Lower lobe of right lung (tissue), 2 donors: Measurements from ENCODE around the gene GPS2. TPM values are rescaled to one million over a fixed set of nuclear protein-coding genes. Genes with fewer than 3 reads are reported as not detected.

ENCODE experiments used
- ATAC-seq, 2 donors: fragments of 200-7000 bp; cut with Tn5 transposase; one replicate each; pipeline ENCODE4 v1.9.1; 2020 to 2022; ENCODE audit warnings: mild to moderate bottlenecking in 2 of 2, moderate library complexity in 2 of 2
- DNase-seq: peaks from one replicate; pipeline ENCODE4 v3.0.0-alpha.2; 2020
- H3K27ac ChIP-seq: fragments of 200-600 bp; one replicate; pipeline ENCODE4 v1.8.0; 2022
- H3K27me3 ChIP-seq: fragments of 200-600 bp; one replicate; pipeline ENCODE4 v1.8.0; 2022; ENCODE audit warnings: low read depth
- H3K36me3 ChIP-seq: fragments of 200-600 bp; one replicate; pipeline ENCODE4 v1.8.0; 2022; ENCODE audit warnings: mild to moderate bottlenecking
- H3K4me1 ChIP-seq: fragments of 200-600 bp; one replicate; pipeline ENCODE4 v1.8.0; 2022
- H3K4me3 ChIP-seq: fragments of 200-600 bp; one replicate; pipeline ENCODE4 v1.8.0; 2022; ENCODE audit warnings: mild to moderate bottlenecking
- H3K9me3 ChIP-seq: fragments of 200-600 bp; one replicate; pipeline ENCODE4 v1.8.0; 2022
- intact Hi-C: fragments of 100-400 bp; cut with DNase I; formaldehyde crosslinking; loops from one replicate; pipeline ENCODE4 v1.11.0; 2022
- total RNA-seq: library from RNA; stranded (reverse); fragmentation: NEBNext Ultra II Directional; extraction: Animal tissue kit (Norgen Biotek cat#: 25700); gene quantifications from one replicate; pipeline ENCODE4 v1.2.1, GENCODE V29; 2021
- TF ChIP-seq, protein P1 (sequence below): fragments of 200-600 bp; IDR thresholded peaks from one replicate; pipeline ENCODE4 v1.8.0; 2022; ENCODE audit warnings: antibody characterized with exemption, mild to moderate bottlenecking
- donor health status: DM: no; HTN: yes; CAD: no; lungs with severe emphysema.

Gene GPS2
- total RNA-seq, 1 donor from 2014 or later, result 66.6 TPM

DNA sequence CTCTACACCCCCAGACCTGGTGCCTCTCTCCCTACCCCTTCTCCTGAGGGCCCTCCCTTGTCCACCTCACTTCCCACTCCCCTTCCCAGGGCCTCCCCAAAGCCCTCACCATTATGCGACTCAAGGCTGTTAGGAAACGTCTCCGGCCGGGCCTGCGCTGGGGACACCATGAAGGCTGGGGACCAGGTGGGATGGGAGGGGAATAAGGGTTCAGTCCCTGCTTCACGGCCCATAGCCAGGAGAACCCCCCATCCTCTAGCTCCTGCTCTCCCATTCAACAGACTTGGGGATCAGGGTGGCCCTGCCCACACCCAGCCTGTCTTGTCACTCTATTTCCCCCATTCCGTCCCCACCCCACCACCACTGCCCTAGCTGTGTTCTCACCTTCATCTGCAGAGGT lies 11.9 kb upstream of the GPS2 start:
- ATAC-seq, result no peak
- TF ChIP-seq, protein P1, sequence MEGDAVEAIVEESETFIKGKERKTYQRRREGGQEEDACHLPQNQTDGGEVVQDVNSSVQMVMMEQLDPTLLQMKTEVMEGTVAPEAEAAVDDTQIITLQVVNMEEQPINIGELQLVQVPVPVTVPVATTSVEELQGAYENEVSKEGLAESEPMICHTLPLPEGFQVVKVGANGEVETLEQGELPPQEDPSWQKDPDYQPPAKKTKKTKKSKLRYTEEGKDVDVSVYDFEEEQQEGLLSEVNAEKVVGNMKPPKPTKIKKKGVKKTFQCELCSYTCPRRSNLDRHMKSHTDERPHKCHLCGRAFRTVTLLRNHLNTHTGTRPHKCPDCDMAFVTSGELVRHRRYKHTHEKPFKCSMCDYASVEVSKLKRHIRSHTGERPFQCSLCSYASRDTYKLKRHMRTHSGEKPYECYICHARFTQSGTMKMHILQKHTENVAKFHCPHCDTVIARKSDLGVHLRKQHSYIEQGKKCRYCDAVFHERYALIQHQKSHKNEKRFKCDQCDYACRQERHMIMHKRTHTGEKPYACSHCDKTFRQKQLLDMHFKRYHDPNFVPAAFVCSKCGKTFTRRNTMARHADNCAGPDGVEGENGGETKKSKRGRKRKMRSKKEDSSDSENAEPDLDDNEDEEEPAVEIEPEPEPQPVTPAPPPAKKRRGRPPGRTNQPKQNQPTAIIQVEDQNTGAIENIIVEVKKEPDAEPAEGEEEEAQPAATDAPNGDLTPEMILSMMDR, result no peak

DNA sequence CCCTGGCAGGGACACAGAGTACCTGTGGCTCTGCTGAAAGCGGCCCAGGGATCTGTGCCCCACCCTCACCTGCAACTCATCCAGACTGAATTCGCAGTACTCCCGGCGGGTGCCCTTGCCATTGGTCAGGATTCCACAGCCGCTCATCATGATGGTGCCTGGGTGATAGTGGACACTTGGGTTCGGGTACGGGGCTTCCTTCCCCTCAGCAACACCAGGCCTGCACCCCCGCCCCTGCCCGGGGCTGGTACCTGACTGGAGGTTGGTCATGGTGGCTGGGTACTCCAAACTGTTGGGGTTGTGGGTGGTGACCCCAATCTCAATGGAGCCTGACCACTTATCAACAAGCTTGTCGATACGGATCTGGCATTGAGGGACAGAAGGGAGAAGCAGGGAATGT lies 11.0 kb upstream of the GPS2 start:
- Histone ChIP-seq H3K4me1 (peaks cover 22% of the 10 kb centered on the region), H3K27me3 (no peaks in the 10 kb centered on the region), H3K36me3 (peaks cover 56% of the 10 kb centered on the region), H3K4me3 (no peak overlapping the region), H3K27ac (no peak overlapping the region), H3K9me3 (no peaks in the 10 kb centered on the region)
- TF ChIP-seq, protein P1, result no peak
- DNase-seq (no peak), ATAC-seq (no peak)
- intact Hi-C loops, result no loop called here

More for the DNA sequence above, 11.9 kb upstream of the GPS2 start:
- peaks cover 22% of the 10 kb centered on the region for H3K4me1 ChIP-seq
- no peaks in the 10 kb centered on the region for H3K27me3 ChIP-seq
- intact Hi-C loops, result no loop called here
- peaks cover 48% of the 10 kb centered on the region for H3K36me3 ChIP-seq
- DNase-seq, result no peak
- H3K9me3 ChIP-seq, result no peaks in the 10 kb centered on the region
- no peak overlapping the region for H3K27ac ChIP-seq
- no peak overlapping the region for H3K4me3 ChIP-seq

DNA sequence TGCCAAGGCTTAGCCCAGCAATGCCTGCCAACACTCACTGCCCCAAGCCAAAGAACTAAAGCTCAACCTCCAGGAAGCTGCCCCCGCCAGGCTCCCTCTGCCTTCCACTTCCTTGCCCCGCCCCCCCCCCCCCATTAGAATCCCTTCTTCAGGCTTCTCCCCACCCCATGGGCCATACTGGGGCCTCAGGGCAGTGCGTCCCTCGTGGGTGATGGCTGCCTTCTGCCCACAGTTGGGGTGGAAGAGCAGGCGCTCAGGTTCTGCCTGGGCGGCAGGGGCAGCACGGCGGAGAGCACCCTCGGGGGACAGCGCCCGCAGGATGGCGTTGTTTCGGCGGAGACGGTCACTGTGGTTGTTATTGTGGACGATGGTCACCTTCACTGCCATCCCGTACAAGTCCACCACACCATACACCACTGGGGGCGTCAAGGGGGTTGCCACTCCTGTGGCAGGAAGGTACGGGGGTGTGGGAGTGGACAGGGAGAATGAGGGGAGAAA lies 9.9 kb upstream of the GPS2 start:
- intact Hi-C loops, result no loop called here
- Histone ChIP-seq H3K27ac (no peak overlapping the region), H3K4me3 (no peak overlapping the region), H3K9me3 (no peaks in the 10 kb centered on the region), H3K36me3 (peaks cover 68% of the 10 kb centered on the region), H3K27me3 (no peaks in the 10 kb centered on the region), H3K4me1 (peaks cover 13% of the 10 kb centered on the region)
- no peak for ATAC-seq
- DNase-seq, result no peak
- TF ChIP-seq, protein P1, result no peak

DNA sequence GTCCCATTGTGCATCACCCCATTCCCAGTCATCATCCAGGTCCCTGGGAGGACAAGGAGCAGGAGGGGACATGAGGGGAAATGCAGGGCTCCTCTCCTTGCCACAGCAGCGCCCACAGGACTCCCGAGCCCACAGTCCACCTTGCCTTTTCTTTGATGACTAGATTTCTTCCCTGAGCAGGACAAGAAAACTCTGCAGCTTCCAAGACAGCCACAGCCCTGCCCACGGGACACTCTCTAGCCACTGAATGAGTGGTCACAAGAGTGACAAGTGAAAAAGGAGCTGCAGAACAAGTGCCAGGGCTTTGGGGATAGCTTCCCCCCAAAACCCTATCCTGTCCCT lies 9.2 kb upstream of the GPS2 start:
- Histone ChIP-seq H3K36me3 (peaks cover 69% of the 10 kb centered on the region), H3K27ac (no peak overlapping the region), H3K9me3 (no peaks in the 10 kb centered on the region), H3K4me3 (no peak overlapping the region), H3K4me1 (peaks cover 13% of the 10 kb centered on the region), H3K27me3 (no peaks in the 10 kb centered on the region)
- ATAC-seq (no peak), DNase-seq (no peak)
- TF ChIP-seq, protein P1, result no peak
- intact Hi-C loops, result no loop called here

DNA sequence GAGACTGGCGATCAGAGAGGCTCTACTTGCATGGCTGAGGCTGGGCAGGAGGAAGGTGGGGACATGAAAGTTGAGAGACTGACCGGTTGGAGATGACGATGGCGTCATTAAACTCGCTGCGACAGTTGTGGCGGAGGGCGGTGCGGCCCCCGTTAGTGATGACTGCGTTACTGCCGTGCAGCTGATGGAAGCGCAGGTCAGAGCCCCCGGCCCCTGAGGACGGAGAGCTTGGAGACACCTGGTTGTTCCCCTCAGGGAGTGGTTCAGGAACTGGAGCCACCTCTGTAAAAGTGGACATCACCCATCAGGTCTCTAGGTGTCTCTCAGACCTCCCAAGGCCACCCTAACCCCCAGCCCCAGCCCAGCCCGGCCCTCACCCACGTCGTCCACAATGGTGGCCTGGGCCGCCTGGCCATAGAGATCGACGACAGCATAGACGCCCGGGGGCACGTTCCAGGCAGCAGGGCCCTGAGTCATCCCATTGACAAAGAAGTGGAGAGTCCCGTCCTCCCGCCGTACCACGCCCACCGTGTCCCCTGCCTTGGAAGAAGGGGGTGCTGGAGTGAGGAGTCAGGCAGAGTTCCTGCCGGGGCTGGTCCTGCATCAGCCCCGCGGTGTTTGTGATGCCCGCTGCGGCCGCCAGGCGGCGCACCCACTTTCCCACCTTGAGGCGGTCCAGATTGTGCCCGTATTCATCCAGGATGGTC lies 8.7 kb upstream of the GPS2 start:
- Histone ChIP-seq H3K4me3 (no peak overlapping the region), H3K9me3 (no peaks in the 10 kb centered on the region), H3K27me3 (no peaks in the 10 kb centered on the region), H3K27ac (no peak overlapping the region), H3K4me1 (peaks cover 13% of the 10 kb centered on the region), H3K36me3 (peaks cover 73% of the 10 kb centered on the region)
- peak; percentile 34 to 36 for ATAC-seq
- TF ChIP-seq, protein P1, result peak; percentile 82
- intact Hi-C loops, result no loop called here
- peak; percentile 75 for DNase-seq
